Sigmoid colon (tissue), 4 donors: ENCODE measurements around the gene VAMP5.

Experiments used
- EP300 ChIP-seq, 4 donors: sonication (generic); formaldehyde crosslinking; IDR thresholded peaks; one replicate each; pipeline ENCODE4 v1.6.1; 2017; ENCODE audit warnings: antibody characterized with exemption in 4 of 4
- POLR2A ChIP-seq, 2 donors: fragments of 450-650 bp; IDR thresholded peaks; one replicate each; pipeline ENCODE4 v1.6.1; 2016; ENCODE audit warnings: antibody characterized with exemption in 2 of 2, mild to moderate bottlenecking in 2 of 2, moderate library complexity in 2 of 2
- TF ChIP-seq, protein P1 (sequence below), 4 experiments: fragments of 450-650 bp in 3 of 4; fragments of 200-600 bp in 1 of 4; IDR thresholded peaks; one replicate each; pipeline ENCODE4 v1.5.1; 2016 to 2019; ENCODE audit warnings: antibody characterized with exemption in 4 of 4, mild to moderate bottlenecking in 3 of 4, moderate library complexity in 2 of 4

DNA sequence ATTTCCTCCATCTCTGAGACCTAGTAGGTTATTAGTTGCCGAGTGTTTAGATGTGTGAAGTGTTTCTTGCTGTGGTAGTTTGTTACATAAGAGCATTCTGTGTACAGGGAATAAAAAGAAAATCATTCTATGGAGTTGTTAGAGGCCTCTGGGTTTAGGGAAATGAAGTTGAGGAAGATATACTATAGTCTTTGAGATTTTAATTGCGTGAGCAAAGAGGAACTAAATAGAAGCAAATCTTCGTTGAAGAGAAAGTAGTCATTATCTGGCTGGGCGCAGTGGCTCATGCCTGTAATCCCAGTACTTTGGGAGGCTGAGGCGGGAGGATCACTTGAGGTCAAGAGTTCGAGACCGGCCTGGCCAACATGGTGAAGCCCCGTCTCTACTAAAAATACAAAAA, 50.8 kb downstream of the VAMP5 start:
- TF ChIP-seq, protein P1, sequence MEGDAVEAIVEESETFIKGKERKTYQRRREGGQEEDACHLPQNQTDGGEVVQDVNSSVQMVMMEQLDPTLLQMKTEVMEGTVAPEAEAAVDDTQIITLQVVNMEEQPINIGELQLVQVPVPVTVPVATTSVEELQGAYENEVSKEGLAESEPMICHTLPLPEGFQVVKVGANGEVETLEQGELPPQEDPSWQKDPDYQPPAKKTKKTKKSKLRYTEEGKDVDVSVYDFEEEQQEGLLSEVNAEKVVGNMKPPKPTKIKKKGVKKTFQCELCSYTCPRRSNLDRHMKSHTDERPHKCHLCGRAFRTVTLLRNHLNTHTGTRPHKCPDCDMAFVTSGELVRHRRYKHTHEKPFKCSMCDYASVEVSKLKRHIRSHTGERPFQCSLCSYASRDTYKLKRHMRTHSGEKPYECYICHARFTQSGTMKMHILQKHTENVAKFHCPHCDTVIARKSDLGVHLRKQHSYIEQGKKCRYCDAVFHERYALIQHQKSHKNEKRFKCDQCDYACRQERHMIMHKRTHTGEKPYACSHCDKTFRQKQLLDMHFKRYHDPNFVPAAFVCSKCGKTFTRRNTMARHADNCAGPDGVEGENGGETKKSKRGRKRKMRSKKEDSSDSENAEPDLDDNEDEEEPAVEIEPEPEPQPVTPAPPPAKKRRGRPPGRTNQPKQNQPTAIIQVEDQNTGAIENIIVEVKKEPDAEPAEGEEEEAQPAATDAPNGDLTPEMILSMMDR (IDR thresholded peaks at IDR 0.05) = no peak
- TF ChIP-seq POLR2A (IDR thresholded peaks at IDR 0.05) (no peak), EP300 (IDR thresholded peaks at IDR 0.05) (no peak)
